OCI-LY7 (cell line): ENCODE data around the gene SIGMAR1.

Source experiments
- CTCF ChIP-seq: fragments of 200-600 bp; sonication (generic); conservative IDR thresholded peaks from 2 replicates; pipeline ENCODE4 v1.5.1; 2014; ENCODE audit warnings: mild to moderate bottlenecking, antibody characterized with exemption, low read length, moderate library complexity, mixed read lengths
- EZH2phosphoT487 ChIP-seq: fragments of 200-600 bp; sonication (generic); IDR thresholded peaks from 2 replicates; pipeline ENCODE4 v1.6.1; 2018; ENCODE audit warnings: low read depth, borderline replicate concordance, mild to moderate bottlenecking, mixed run types, antibody characterized with exemption, low read length, moderate library complexity, mixed read lengths

GRCh38 chr9:34665381-34666250 lies 28.0 kb upstream of the SIGMAR1 start:
- TF ChIP-seq CTCF (no peak), EZH2phosphoT487 (no peak)
